NCI-H1105 (cell line): Measurements from ENCODE around the gene ZNF552.

Experiments
- DNase-seq: peaks from one replicate; lab custom pipeline; 2025; lab: John Stamatoyannopoulos, UW

ZNF552 gene

GRCh38 chr19:57776764-57777296 lies 37.9 kb downstream of the ZNF552 start:
- no peak for DNase-seq

- no peak for DNase-seq
Measured at GRCh38 chr19:57773488-57773887, 41.2 kb downstream of the ZNF552 start.

GRCh38 chr19:57771417-57771816 lies 43.3 kb downstream of the ZNF552 start:
- no peak for DNase-seq

- DNase-seq = peak; percentile 93
Measured at GRCh38 chr19:57769345-57770131, 45.2 kb downstream of the ZNF552 start, which contains the start of gene ZNF586. ZNF586 (plus strand) TSS chr19:57769676; CDS start chr19:57769843, 167 bp downstream.

GRCh38 chr19:57759096-57759495 lies 55.6 kb downstream of the ZNF552 start:
- DNase-seq = no peak

GRCh38 chr19:57757941-57758340 lies 56.8 kb downstream of the ZNF552 start:
- DNase-seq = no peak
